Activated T-cell treated with anti-CD3 and anti-CD28 coated beads, Interleukin-2, amount 50 U/mL, for 72 hours (primary cell): ENCODE data around the gene DAND5. TPM values are rescaled to one million over a fixed set of nuclear protein-coding genes. Genes with fewer than 3 reads are reported as not detected.
"Not testable (repeated sequence)": the region's sequence is repeated elsewhere in the genome, so short reads cannot be mapped to it uniquely, and the experiment has no call there.

ENCODE experiments used
- ATAC-seq, 2 donors: fragments of 150-1000 bp; cut with Tn5 transposase; replicated peaks in 1 of 2; 2 replicates each; pipeline ENCODE4 v1.10.0; 2021; ENCODE audit warnings: moderate library complexity in 2 of 2, mild to moderate bottlenecking in 1 of 2
- DNase-seq, 2 donors: peaks; one replicate each; pipeline ENCODE4 v3.0.0; 2021 to 2022; ENCODE audit warnings: mixed read lengths in 1 of 2
- H3K27ac Mint-ChIP-seq: one replicate; pipeline ENCODE4 v1.8.0; 2022; ENCODE audit warnings: mild to moderate bottlenecking, moderate library complexity, mixed read lengths
- H3K27me3 Mint-ChIP-seq: one replicate; pipeline ENCODE4 v1.8.0; 2022; ENCODE audit warnings: low read depth, mixed read lengths
- H3K36me3 Mint-ChIP-seq, 2 donors: one replicate each; pipeline ENCODE4 v1.8.0; 2022; ENCODE audit warnings: mixed read lengths in 2 of 2, mild to moderate bottlenecking in 1 of 2; ENCODE audit not compliant: insufficient read depth in 2 of 2
- H3K4me1 Mint-ChIP-seq: one replicate; pipeline ENCODE4 v1.8.0; 2022; ENCODE audit warnings: low read depth, mixed read lengths
- H3K4me3 Mint-ChIP-seq, 2 donors: one replicate each; pipeline ENCODE4 v1.8.0; 2022; ENCODE audit warnings: mild to moderate bottlenecking in 2 of 2, mixed read lengths in 2 of 2, moderate library complexity in 2 of 2
- H3K9me3 Mint-ChIP-seq, 2 donors: one replicate each; pipeline ENCODE4 v1.8.0; 2022; ENCODE audit warnings: mixed read lengths in 2 of 2
- total RNA-seq, 2 donors: library from RNA; stranded (reverse); gene quantifications; one replicate each; pipeline ENCODE4 v1.2.3, GENCODE V29; 2022

The DAND5 gene
- total RNA-seq, 2 donors from 2014 or later, result 0.12 to 0.32 TPM

DNA sequence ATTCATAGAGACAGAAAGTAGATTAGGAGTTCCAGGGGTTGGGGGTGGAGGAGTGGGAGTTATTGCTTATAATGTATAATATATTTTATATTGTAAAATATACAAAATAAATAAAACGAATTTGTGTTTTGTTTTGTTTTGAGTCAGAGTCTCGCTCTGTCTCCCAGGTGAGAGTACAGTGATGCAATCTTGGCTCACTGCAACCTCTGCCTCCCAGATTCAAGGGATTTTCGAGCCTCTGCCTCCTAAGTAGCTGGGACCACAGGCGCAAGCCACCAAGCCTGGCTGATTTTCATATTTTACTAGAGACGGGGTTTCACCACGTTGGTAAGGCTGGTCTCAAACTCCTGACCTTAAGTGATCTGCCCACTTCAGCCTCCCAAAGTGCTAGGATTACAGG, 9.9 kb upstream of the DAND5 start:
- no peaks in the 10 kb centered on the region for H3K9me3 Mint-ChIP-seq
- H3K4me3 Mint-ChIP-seq, result no peak overlapping the region

DNA sequence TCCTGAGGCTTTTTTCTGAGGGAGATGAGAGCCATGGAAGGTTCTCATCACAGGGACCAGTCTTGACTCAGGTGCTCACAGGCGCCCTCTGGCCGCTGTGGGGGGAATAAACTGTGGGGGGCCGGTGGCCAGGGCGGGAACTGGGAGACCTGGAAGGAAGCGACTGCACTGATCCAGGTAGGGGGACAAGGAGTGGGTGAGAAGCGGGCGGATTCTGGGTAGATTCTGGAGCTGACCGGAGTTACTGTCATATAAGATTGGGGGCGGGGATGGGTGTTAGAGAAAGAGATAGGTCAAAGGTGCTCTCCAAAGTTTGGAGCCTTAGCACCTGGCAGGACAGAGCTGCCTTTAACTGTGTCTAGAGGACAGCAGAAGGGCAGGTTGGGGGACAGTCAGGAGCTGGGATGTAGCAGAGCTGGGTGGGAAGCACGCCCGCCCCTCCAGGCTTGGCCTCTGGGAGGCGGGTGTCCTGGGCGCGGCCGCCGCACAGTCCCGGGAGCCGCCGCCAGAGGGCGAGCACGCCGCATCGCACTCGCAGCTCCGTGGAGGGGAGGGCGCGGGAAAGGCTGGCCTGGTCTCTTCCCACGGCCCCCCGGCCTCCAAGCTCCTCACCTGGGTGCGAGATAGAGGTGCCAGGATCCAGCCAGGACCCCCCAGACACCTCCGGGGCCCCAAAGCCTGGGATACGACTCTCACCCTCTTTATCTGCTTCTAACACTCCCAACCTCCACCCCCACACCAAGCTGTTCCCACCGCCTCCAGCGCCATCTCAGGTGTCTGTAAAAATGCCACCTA, 4.2 kb upstream of the DAND5 start:
- peak; percentile 95 to 96 for ATAC-seq
- no peaks in the 10 kb centered on the region for H3K9me3 Mint-ChIP-seq
- H3K4me3 Mint-ChIP-seq, result peak overlapping the region; percentile 83 to 100
- peaks cover 2% of the 10 kb centered on the region for H3K27me3 Mint-ChIP-seq
- peak overlapping the region; percentile 69 for H3K27ac Mint-ChIP-seq
- DNase-seq, result peak; percentile 85 to 93
- no peaks in the 10 kb centered on the region for H3K36me3 Mint-ChIP-seq
- H3K4me1 Mint-ChIP-seq, result peaks cover 20% of the 10 kb centered on the region

More for the DNA sequence above, 9.9 kb upstream of the DAND5 start:
- Mint-ChIP-seq H3K27me3 (peaks cover 6% of the 10 kb centered on the region), H3K27ac (no peak overlapping the region), H3K36me3 (peaks cover 1% of the 10 kb centered on the region in 2 donors), H3K4me1 (peaks cover 29% of the 10 kb centered on the region)
- ATAC-seq (no peak), DNase-seq (no peak)

DNA sequence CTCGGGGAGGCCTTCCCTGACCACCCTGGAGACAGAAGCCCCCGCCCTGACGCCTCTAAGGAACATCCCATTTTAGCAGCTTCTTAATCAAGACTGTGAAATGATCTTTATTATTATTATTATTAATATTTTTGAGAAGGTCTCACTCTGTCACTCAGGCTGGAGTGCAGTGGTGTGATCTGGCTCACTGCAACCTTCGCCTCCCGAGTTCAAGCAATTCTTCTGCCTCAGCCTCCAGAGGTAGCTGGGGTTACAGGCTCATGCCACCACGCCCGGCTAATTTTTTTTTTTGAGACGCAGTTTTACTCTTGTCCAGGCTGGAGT, 3.6 kb upstream of the DAND5 start:
- DNase-seq (no peak), ATAC-seq (no peak)
- Mint-ChIP-seq H3K36me3 (no peaks in the 10 kb centered on the region), H3K27me3 (no peaks in the 10 kb centered on the region), H3K4me1 (peaks cover 24% of the 10 kb centered on the region), H3K4me3 (peak overlapping the region; percentile 83 to 100), H3K9me3 (no peaks in the 10 kb centered on the region), H3K27ac (no peak overlapping the region)

DNA sequence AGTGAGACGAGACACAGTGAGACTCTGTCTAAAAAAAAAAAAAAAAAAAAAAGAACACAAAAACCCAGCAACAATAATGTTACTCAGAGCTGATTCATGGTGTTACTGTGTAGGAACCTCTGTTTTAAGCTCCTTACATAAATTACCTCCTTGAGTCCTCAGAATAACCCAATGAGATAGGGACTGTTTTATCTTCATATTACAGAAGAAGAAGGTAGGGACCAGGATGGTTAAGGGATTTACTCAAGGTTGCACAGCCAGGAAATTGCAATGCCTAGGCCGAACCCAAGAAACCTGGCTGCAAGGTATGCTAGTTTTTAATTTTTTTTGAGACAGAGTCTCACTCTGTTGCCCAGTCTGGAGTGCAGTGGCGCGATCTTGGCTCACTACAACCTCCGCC, 1.5 kb upstream of the DAND5 start:
- H3K27me3 Mint-ChIP-seq, result no peaks in the 10 kb centered on the region
- no peak overlapping the region for H3K4me3 Mint-ChIP-seq
- H3K4me1 Mint-ChIP-seq, result peaks cover 24% of the 10 kb centered on the region
- H3K9me3 Mint-ChIP-seq, result no peaks in the 10 kb centered on the region
- H3K36me3 Mint-ChIP-seq, result no peaks in the 10 kb centered on the region
- no peak for DNase-seq
- H3K27ac Mint-ChIP-seq, result no peak overlapping the region
- ATAC-seq, result no peak

DNA sequence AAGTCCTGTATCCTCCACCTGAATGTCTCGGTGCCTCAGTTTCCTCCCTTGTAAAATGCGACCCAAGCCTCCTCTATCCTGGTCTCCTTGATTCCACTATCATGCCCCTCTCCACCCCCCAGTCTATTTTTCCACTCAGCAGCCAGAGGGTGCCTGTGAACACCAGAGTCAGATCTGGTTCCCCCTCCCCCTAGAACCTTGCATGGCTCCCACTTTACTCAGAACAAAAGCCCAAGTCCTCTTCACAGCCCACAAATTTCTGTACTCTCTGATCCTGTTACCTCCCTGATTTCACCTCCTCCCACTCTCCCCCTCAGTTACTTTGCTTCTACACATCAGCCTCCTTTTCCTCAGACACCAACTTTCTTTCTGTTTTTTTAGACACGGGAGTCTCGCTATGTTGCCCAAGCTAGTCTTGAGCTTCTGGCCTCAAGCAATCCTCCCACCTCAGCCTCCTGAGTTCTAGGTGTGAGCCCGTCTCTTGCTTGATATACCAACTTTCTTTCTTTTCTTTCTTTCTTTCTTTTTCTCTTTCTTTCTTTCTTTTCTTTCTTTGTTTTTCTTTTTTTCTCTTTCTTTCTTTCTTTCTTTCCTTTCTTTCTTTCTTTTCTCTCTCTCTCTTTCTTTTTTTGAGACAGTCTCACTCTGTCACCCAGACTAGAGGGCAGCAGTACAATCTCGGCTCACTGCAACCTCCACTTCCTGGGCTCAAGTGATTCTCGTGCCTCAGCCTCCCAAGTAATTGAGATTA, 869 bp downstream of the DAND5 start:
- H3K27ac Mint-ChIP-seq, result no peak overlapping the region
- no peaks in the 10 kb centered on the region for H3K36me3 Mint-ChIP-seq
- H3K27me3 Mint-ChIP-seq, result no peaks in the 10 kb centered on the region
- DNase-seq (no peak), ATAC-seq (peak in 1 of 2 donors; percentile 12)
- H3K4me1 Mint-ChIP-seq, result peaks cover 17% of the 10 kb centered on the region
- H3K4me3 Mint-ChIP-seq, result peak overlapping the region in 1 of 2 donors; percentile 16
- H3K9me3 Mint-ChIP-seq, result no peaks in the 10 kb centered on the region

DNA sequence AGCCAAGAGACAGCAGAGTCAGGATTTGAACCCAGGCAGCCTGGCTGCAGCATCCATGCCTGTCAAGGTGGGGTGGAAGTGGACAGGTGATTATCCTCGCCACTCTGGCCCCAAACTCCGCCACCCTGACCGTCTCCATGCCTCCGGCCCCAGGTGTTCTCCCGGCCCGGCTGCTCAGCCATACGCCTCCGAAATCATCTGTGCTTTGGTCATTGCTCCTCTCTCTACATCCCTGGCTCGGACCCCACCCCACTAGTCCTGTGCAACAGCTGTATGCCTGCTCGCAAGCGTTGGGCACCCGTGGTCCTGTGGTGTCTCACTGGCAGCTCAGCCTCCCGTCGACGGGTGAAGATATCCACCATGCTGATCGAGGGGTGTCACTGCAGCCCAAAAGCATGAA, 3.9 kb downstream of the DAND5 start:
- no peak for ATAC-seq
- no peak overlapping the region for H3K27ac Mint-ChIP-seq
- peaks cover 17% of the 10 kb centered on the region for H3K4me1 Mint-ChIP-seq
- H3K27me3 Mint-ChIP-seq, result peaks cover 16% of the 10 kb centered on the region
- no peak overlapping the region for H3K4me3 Mint-ChIP-seq
- DNase-seq, result no peak
- H3K9me3 Mint-ChIP-seq, result no peaks in the 10 kb centered on the region
- no peaks in the 10 kb centered on the region for H3K36me3 Mint-ChIP-seq

DNA sequence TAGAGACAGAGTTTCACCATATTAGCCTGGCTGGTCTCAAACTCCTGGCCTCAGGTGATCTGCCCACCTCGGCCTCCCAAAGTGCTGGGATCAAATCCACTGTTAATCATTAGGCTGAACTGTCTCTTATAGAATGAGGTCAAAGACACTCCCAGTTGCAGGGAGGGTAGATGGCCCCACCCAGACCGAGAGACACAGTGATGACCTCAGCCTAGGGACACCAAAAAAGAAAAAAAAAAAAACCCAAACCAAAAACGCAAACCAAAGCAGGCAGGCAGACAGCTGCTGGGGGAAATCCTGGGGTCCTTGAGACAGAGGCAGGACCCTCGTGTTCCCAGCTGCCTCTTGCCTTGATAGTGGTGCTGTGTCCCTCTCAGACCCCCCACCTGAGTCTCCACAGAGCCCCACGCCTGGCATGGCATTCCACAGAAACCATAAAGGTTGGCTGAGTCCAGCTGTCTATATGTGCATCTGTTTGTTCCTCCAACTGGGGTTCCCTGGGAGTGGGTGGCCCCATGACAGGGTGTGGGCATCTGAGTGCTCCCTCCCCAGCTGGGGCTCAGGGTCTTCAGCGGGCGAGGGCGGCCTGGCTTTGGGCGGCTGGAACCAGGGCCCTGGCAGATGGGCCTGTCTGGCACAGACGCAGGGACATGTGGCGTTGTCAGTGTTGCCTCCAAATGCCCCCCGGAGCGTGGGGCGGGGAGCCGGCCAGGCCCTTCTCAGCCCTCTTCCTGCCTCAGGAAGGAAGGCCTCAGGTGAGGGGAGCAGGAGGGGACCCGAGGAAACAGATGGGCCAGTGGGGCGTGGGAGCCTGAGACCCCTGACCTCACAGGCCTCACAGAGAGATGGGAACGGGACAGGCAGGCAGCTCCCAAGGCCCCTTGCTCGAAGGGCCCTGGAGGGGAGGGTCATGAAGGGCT, 5.2 kb downstream of the DAND5 start:
- no peaks in the 10 kb centered on the region for H3K9me3 Mint-ChIP-seq
- peaks cover 16% of the 10 kb centered on the region for H3K27me3 Mint-ChIP-seq
- H3K4me1 Mint-ChIP-seq, result peaks cover 17% of the 10 kb centered on the region
- H3K36me3 Mint-ChIP-seq, result no peaks in the 10 kb centered on the region
- ATAC-seq (no peak), DNase-seq (no peak)
- H3K4me3 Mint-ChIP-seq, result no peak overlapping the region
- no peak overlapping the region for H3K27ac Mint-ChIP-seq

DNA sequence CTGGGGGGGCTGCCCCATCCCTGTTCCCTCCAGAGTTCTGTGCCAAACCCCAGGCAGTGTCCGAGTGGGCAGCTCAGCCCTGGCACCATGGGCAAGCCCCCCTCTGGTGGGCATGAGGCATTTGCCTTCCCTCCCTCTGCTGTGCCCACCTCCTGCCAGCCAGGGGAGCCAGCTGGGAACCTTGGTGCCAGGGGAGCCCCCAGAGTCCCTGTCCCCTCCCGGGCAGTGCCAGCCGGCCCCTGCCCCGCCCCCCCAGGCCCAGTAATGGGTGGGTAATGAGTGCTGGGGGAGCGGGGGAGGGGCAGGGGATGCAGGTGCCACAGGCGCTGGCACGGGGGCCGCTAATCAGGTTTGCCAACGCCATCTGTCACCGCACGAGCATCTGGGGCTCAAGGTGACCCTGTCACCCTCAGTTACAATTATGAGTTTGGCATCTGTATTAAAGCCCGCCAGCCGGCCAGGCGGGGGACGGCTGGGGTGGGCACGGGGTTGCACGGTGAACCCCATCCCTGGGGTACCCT, 5.9 kb downstream of the DAND5 start:
- Mint-ChIP-seq H3K36me3 (no peaks in the 10 kb centered on the region), H3K27ac (no peak overlapping the region), H3K4me1 (peaks cover 12% of the 10 kb centered on the region), H3K9me3 (no peaks in the 10 kb centered on the region), H3K27me3 (peaks cover 16% of the 10 kb centered on the region), H3K4me3 (no peak overlapping the region)
- ATAC-seq, result no peak
- DNase-seq, result no peak

DNA sequence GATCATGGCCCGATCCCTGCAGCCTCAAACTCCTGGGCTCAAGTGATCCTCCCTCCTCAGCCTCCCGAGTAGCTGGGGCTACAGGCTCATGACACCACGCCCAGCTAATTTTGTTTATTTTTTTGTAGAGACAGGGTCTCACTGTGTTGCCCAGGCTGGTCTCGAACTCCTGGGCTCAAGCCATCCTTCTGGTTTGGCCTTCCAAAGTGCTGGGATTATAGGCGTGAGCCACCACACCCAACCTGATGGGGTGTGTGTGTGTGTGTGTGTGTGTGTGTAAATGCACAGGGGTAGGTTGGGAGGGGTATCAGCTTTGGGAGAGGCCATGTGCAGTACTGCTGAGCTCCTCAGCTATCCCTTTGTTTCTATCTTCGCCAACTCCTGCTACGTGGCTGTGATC, 6.7 kb downstream of the DAND5 start:
- not testable (repeated sequence) for ATAC-seq, H3K4me1 Mint-ChIP-seq, H3K36me3 Mint-ChIP-seq, DNase-seq, H3K9me3 Mint-ChIP-seq, H3K4me3 Mint-ChIP-seq, H3K27ac Mint-ChIP-seq
- peaks cover 16% of the 10 kb centered on the region for H3K27me3 Mint-ChIP-seq

DNA sequence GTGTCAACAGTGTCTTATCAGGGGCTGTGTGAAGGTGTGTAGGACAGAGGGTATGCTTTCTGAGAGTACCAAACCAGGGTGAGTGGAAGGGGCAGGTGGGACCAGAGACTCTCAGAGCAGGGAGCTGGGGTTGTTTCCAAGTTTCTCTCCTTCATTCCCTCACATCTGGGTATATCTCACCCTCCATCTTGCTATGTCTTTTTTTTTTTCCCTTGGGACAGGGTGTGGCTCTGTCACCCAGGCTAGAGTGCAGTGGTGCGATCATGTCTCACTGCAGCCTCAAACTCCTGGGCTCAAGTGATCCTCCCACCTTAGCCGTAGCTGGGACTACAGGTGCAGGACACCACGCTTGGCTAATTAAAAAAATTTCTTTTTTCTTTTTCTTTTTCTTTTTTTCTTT, 10.6 kb downstream of the DAND5 start:
- H3K27ac Mint-ChIP-seq, result no peak overlapping the region
- no peak overlapping the region for H3K4me3 Mint-ChIP-seq
- no peak for DNase-seq
- H3K4me1 Mint-ChIP-seq, result peaks cover 6% of the 10 kb centered on the region
- peaks cover 16% of the 10 kb centered on the region for H3K27me3 Mint-ChIP-seq
- no peaks in the 10 kb centered on the region for H3K36me3 Mint-ChIP-seq
- no peak for ATAC-seq
- no peaks in the 10 kb centered on the region for H3K9me3 Mint-ChIP-seq

DNA sequence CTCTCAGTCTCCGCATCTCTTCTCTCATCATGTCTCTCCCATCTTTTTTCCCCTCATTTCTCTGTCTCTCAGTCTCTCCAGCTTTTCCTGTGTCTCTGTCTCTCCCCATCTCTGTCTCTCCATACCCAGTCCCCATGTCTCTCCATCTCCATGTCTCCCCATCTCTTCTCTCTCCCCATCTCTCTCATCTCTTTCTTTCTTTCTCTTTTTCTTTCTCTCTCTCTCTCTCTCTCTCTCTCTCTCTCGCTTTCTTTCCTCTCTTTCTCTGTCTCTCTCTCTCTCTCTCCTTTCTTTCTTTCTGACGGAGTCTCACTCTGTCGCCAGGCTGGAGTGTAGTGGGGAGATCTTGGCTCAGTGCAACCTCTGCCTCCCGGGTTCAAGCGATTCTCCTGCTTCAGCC, 13.3 kb downstream of the DAND5 start:
- peaks cover 5% of the 10 kb centered on the region for H3K4me1 Mint-ChIP-seq
- ATAC-seq (no peak), DNase-seq (no peak)
- no peak overlapping the region for H3K4me3 Mint-ChIP-seq
- no peaks in the 10 kb centered on the region for H3K9me3 Mint-ChIP-seq
- no peaks in the 10 kb centered on the region for H3K36me3 Mint-ChIP-seq
- peaks cover 12% of the 10 kb centered on the region for H3K27me3 Mint-ChIP-seq
- H3K27ac Mint-ChIP-seq, result no peak overlapping the region

DNA sequence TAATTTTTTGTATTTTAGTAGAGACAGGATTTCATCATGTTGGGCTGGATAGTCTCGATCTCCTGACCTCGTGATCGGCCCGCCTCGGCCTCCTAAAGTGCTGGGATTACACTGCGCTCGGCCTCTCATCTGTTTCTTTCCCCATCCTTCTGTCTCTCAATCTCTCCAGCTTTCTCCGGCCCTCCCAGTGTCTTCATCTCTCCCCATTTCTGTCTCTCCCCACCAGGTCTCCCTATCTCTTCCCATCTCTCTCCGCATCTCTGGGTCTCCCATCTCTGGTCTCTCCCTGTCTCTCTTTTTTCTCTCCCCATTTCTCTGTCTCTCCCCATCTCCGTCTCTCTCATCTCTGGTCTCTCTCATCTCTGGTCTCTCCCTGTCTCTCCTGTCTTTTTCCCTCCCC, 13.7 kb downstream of the DAND5 start:
- ATAC-seq (no peak), DNase-seq (no peak)
- peaks cover under 1% of the 10 kb centered on the region for H3K4me1 Mint-ChIP-seq
- no peak overlapping the region for H3K27ac Mint-ChIP-seq
- H3K27me3 Mint-ChIP-seq, result peaks cover 7% of the 10 kb centered on the region
- H3K36me3 Mint-ChIP-seq, result no peaks in the 10 kb centered on the region
- H3K4me3 Mint-ChIP-seq, result no peak overlapping the region
- H3K9me3 Mint-ChIP-seq, result no peaks in the 10 kb centered on the region
